ENCODE measurements around the gene DCPS.
A peak's percentile ranks its signal among the peaks of the same experiment; 100 is the strongest.
"Not testable (repeated sequence)": the region's sequence is repeated elsewhere in the genome, so short reads cannot be mapped to it uniquely, and the experiment has no call there.

The DCPS gene

GRCh38 chr11:126303623-126304456, at the start of gene DCPS:
Gene DCPS (plus strand): TSS chr11:126304060. CDS start chr11:126304081, 21 bp downstream.
- peak; percentile 78 for DNase-seq (ENCODE audit: low read depth in 1 of 2, low spot score in 1 of 2)

- no peak for DNase-seq (ENCODE audit: low read depth in 1 of 2, low spot score in 1 of 2)
Observed at GRCh38 chr11:126254819-126255218, 49.0 kb upstream of the DCPS start.

- DNase-seq (ENCODE audit: low read depth in 1 of 2, low spot score in 1 of 2): not testable (repeated sequence)
Observed at GRCh38 chr11:126255507-126255906, 48.4 kb upstream of the DCPS start.

GRCh38 chr11:126256216-126256615, 47.6 kb upstream of the DCPS start:
- DNase-seq (ENCODE audit: low read depth in 1 of 2, low spot score in 1 of 2): no peak

- DNase-seq (ENCODE audit: low read depth in 1 of 2, low spot score in 1 of 2): no peak
Observed at GRCh38 chr11:126257144-126257543, 46.7 kb upstream of the DCPS start.

- DNase-seq (ENCODE audit: low read depth in 1 of 2, low spot score in 1 of 2): no peak
Observed at GRCh38 chr11:126257764-126258163, 46.1 kb upstream of the DCPS start.

- DNase-seq (ENCODE audit: low read depth in 1 of 2, low spot score in 1 of 2): no peak
Observed at GRCh38 chr11:126262216-126262615, 41.6 kb upstream of the DCPS start.

GRCh38 chr11:126263489-126263888, 40.4 kb upstream of the DCPS start:
- no peak for DNase-seq (ENCODE audit: low read depth in 1 of 2, low spot score in 1 of 2)

GRCh38 chr11:126265811-126266210, 38.0 kb upstream of the DCPS start:
- no peak for DNase-seq (ENCODE audit: low read depth in 1 of 2, low spot score in 1 of 2)

- DNase-seq (ENCODE audit: low read depth in 1 of 2, low spot score in 1 of 2): no peak
Observed at GRCh38 chr11:126267650-126268049, 36.2 kb upstream of the DCPS start.

GRCh38 chr11:126268361-126268707, 35.5 kb upstream of the DCPS start:
- DNase-seq (ENCODE audit: low read depth in 1 of 2, low spot score in 1 of 2): no peak

GRCh38 chr11:126268708-126269579, 34.9 kb upstream of the DCPS start, which contains the start of the genes FOXRED1 and SRPRA:
Gene FOXRED1 (plus strand): TSS chr11:126269154. CDS start chr11:126269207, 53 bp downstream.
Gene SRPRA (minus strand): TSS chr11:126268895. CDS start chr11:126268804, 91 bp downstream.
- DNase-seq (ENCODE audit: low read depth in 1 of 2, low spot score in 1 of 2): peak; percentile 99

GRCh38 chr11:126277322-126277721, 26.5 kb upstream of the DCPS start:
- no peak for DNase-seq (ENCODE audit: low read depth in 1 of 2, low spot score in 1 of 2)

- DNase-seq (ENCODE audit: low read depth in 1 of 2, low spot score in 1 of 2): no peak
Observed at GRCh38 chr11:126277780-126278179, 26.1 kb upstream of the DCPS start.

GRCh38 chr11:126279191-126279590, 24.7 kb upstream of the DCPS start:
- no peak for DNase-seq (ENCODE audit: low read depth in 1 of 2, low spot score in 1 of 2)

- no peak for DNase-seq (ENCODE audit: low read depth in 1 of 2, low spot score in 1 of 2)
Observed at GRCh38 chr11:126280595-126280994, 23.3 kb upstream of the DCPS start.

GRCh38 chr11:126281245-126281644, 22.6 kb upstream of the DCPS start:
- DNase-seq (ENCODE audit: low read depth in 1 of 2, low spot score in 1 of 2): no peak

- DNase-seq (ENCODE audit: low read depth in 1 of 2, low spot score in 1 of 2): no peak
Observed at GRCh38 chr11:126281666-126282175, 22.1 kb upstream of the DCPS start.

- DNase-seq (ENCODE audit: low read depth in 1 of 2, low spot score in 1 of 2): no peak
Observed at GRCh38 chr11:126282361-126282735, 21.5 kb upstream of the DCPS start.

- DNase-seq (ENCODE audit: low read depth in 1 of 2, low spot score in 1 of 2): peak; percentile 30 to 31
Observed at GRCh38 chr11:126282736-126283591, 20.9 kb upstream of the DCPS start, which contains the start of gene TIRAP. Gene TIRAP (plus strand): TSS chr11:126283093. CDS start chr11:126290895, 7,802 bp downstream.

- DNase-seq (ENCODE audit: low read depth in 1 of 2, low spot score in 1 of 2): peak; percentile 74 to 88
Observed at GRCh38 chr11:126284829-126285228, 19.0 kb upstream of the DCPS start.

Data from activated CD4-positive, alpha-beta T cell treated with anti-CD3 and anti-CD28 coated beads, Interleukin-2, amount 50 U/mL, for 24 hours (primary cell).